GM23248 (cell line): Measurements from ENCODE around the gene YARS2.

Source experiments
- EZH2 ChIP-seq: fragments of 200-600 bp; sonication (generic); IDR thresholded peaks from 2 replicates; pipeline ENCODE4 v1.6.1; 2018; ENCODE audit warnings: antibody characterized with exemption, mild to moderate bottlenecking; ENCODE audit not compliant: insufficient read depth, poor library complexity, severe bottlenecking
- EZH2phosphoT487 ChIP-seq: fragments of 200-600 bp; sonication (generic); IDR thresholded peaks from 2 replicates; pipeline ENCODE4 v1.6.1; 2018; ENCODE audit warnings: antibody characterized with exemption, moderate library complexity, mild to moderate bottlenecking, low read depth; ENCODE audit not compliant: insufficient read depth

- TF ChIP-seq EZH2 (no peak), EZH2phosphoT487 (no peak)
Measured at GRCh38 chr12:32702946-32703345, 52.8 kb downstream of the YARS2 start.
